HepG2 (cell line): ENCODE data around the gene GRPEL2. TPM values are rescaled to one million over a fixed set of nuclear protein-coding genes. Genes with fewer than 3 reads are reported as not detected.

ENCODE experiments used
- AGO1 ChIP-seq: fragments of 200-400 bp; formaldehyde crosslinking; IDR thresholded peaks from 2 replicates; pipeline ENCODE4 v1.6.1; 2017; ENCODE audit warnings: mild to moderate bottlenecking, low read depth, low read length, moderate library complexity; ENCODE audit not compliant: poor library complexity, severe bottlenecking
- ARNTL ChIP-seq: sonication (generic); formaldehyde crosslinking; IDR thresholded peaks from 2 replicates; pipeline ENCODE4 v1.4.0; 2020; ENCODE audit warnings: mild to moderate bottlenecking, missing genetic modification reagents
- ASH2L ChIP-seq: fragments of 300-600, 200-600 bp; sonication (generic); IDR thresholded peaks from 2 replicates; pipeline ENCODE4 v1.7.0; 2017; ENCODE audit warnings: low read depth, mild to moderate bottlenecking, moderate library complexity, mixed read lengths, low read length; ENCODE audit not compliant: insufficient read length
- CREB1 ChIP-seq, 2 experiments: fragments of 450-650 bp in 1 of 2; IDR thresholded peaks; 2 replicates each; pipeline ENCODE4 v1.6.1; 2016 to 2017; ENCODE audit warnings: control low read depth in 1 of 2, mild to moderate bottlenecking in 1 of 2, missing compliant biosample characterization in 1 of 2, missing genetic modification characterization in 1 of 2
- GLI4 ChIP-seq: sonication (generic); formaldehyde crosslinking; IDR thresholded peaks from 2 replicates; pipeline ENCODE4 v1.5.1; 2020; ENCODE audit warnings: missing genetic modification reagents, mild to moderate bottlenecking, moderate library complexity, borderline replicate concordance
- HNRNPLL ChIP-seq: fragments of 200-400 bp; formaldehyde crosslinking; IDR thresholded peaks from 2 replicates; pipeline ENCODE4 v1.6.1; 2017; ENCODE audit warnings: mild to moderate bottlenecking, low read depth, low read length; ENCODE audit not compliant: poor library complexity, severe bottlenecking
- MAZ ChIP-seq, 2 experiments: sonication (generic) in 1 of 2; formaldehyde crosslinking in 1 of 2; IDR thresholded peaks; 2 replicates each; pipeline versions ENCODE4 v1.5.0 to v1.6.1; 2012 to 2020; ENCODE audit warnings: low read depth in 2 of 2, mild to moderate bottlenecking in 2 of 2, borderline replicate concordance in 1 of 2, improper control_type of control experiment in 1 of 2, low read length in 1 of 2, missing genetic modification reagents in 1 of 2, moderate library complexity in 1 of 2
- SMAD9 ChIP-seq: sonication (generic); formaldehyde crosslinking; IDR thresholded peaks from 2 replicates; pipeline ENCODE4 v1.5.1; 2020; ENCODE audit warnings: mild to moderate bottlenecking, missing genetic modification reagents
- SP1 ChIP-seq, 2 experiments: fragments of 450-650 bp in 1 of 2; sonication (generic) in 1 of 2; formaldehyde crosslinking in 1 of 2; IDR thresholded peaks; 2 replicates each; pipeline versions ENCODE4 v1.4.0 to v1.6.1; 2016 to 2020; ENCODE audit warnings: missing genetic modification reagents in 1 of 2
- ZBTB40 ChIP-seq, 2 experiments: fragments of 450-650 bp in 1 of 2; sonication (generic) in 1 of 2; formaldehyde crosslinking in 1 of 2; IDR thresholded peaks; 2 replicates each; pipeline versions ENCODE4 v1.6.1 to v1.8.0; 2016 to 2022; ENCODE audit warnings: antibody characterized with exemption in 1 of 2, mild to moderate bottlenecking in 1 of 2, missing genetic modification reagents in 1 of 2
- ZEB1 ChIP-seq: IDR thresholded peaks from 2 replicates; pipeline ENCODE4 v1.6.1; 2012; ENCODE audit warnings: mild to moderate bottlenecking, low read depth, inconsistent platforms; ENCODE audit not compliant: insufficient replicate concordance
- ZMAT3 ChIP-seq: sonication (generic); formaldehyde crosslinking; conservative IDR thresholded peaks from 2 replicates; pipeline ENCODE4 v1.7.0; 2021; ENCODE audit warnings: missing genetic modification reagents
- ZNF639 ChIP-seq: conservative IDR thresholded peaks from 2 replicates; pipeline ENCODE4 v1.6.1; 2018; ENCODE audit warnings: missing genetic modification reagents
- ZNF792 ChIP-seq: IDR thresholded peaks from 2 replicates; pipeline ENCODE4 v1.6.1; 2016
- ZSCAN31 ChIP-seq: sonication (generic); formaldehyde crosslinking; IDR thresholded peaks from 2 replicates; pipeline ENCODE4 v1.5.0; 2020; ENCODE audit warnings: low read depth, mild to moderate bottlenecking, missing genetic modification reagents
- polyA plus RNA-seq, 8 experiments: library from polyadenylated mRNA; depleted of rRNA in 3 of 8; stranded (reverse) in 7 of 8; unstranded in 1 of 8; fragments of >200 nt; fragmentation: Illumina TruSeq in 4 of 8; extraction: Trizol in 4 of 8; gene quantifications; 2 replicates each; pipeline versions ENCODE4 v1.2.1 to v1.2.3, GENCODE V29; 2011 to 2016; ENCODE audit warnings: low read depth in 4 of 8, missing spikeins in 1 of 8, mixed read lengths in 1 of 8; ENCODE audit not compliant: insufficient read depth in 1 of 8
- total RNA-seq, 5 experiments: library from RNA; depleted of rRNA; stranded (reverse); fragments of >200 nt; fragmentation: Illumina TruSeq; extraction: Trizol; gene quantifications; 2 replicates each; pipeline ENCODE4 v1.2.3, GENCODE V29; 2016; ENCODE audit warnings: low read depth in 1 of 5

GRPEL2 gene
- total and polyA plus RNA-seq, 2 of the 13 experiments (the other 11 are each of a cell fraction or from before 2014, with no cell fraction given): 13.1 to 16.6 TPM

GRCh38 chr5:149357370-149358293, 12.3 kb downstream of the GRPEL2 start, which contains the start of gene PCYOX1L (continued):
- TF ChIP-seq ZBTB40 (IDR thresholded peaks at IDR 0.05): no peak
- peak; percentile 50; the same call in 1 of the 2 replicates for TF ChIP-seq ZBTB40 (CRISPR knock-in tag; IDR thresholded peaks at IDR 0.05)
- peak; percentile 69; the same call in 1 of the 2 replicates for TF ChIP-seq ZNF792
- peak; percentile 31 for TF ChIP-seq ASH2L
- no peak for TF ChIP-seq ZNF639 (CRISPR knock-in tag)
- TF ChIP-seq ZMAT3 (CRISPR knock-in tag): 0 out of 2 replicates have a peak, but pooled peaks have one; percentile 48
- 0 out of 2 replicates have a peak, but pooled peaks have one; percentile 33 for TF ChIP-seq ZSCAN31
- no peak for TF ChIP-seq GLI4 (CRISPR knock-in tag)
- peak; percentile 32 for TF ChIP-seq AGO1
- TF ChIP-seq SMAD9: no peak
- no peak for TF ChIP-seq SP1 (IDR thresholded peaks at IDR 0.05)
- TF ChIP-seq SP1 (CRISPR knock-in tag; IDR thresholded peaks at IDR 0.05): peak; percentile 57; the same call in 1 of the 2 replicates
- peak; percentile 47 for TF ChIP-seq HNRNPLL
- no peak for TF ChIP-seq MAZ (IDR thresholded peaks at IDR 0.05; ENCODE audit: borderline replicate concordance, low read depth, low read length)
- peak; percentile 74; the same call in 1 of the 2 replicates for TF ChIP-seq MAZ (CRISPR knock-in tag; IDR thresholded peaks at IDR 0.05; ENCODE audit: low read depth)
- TF ChIP-seq CREB1 (IDR thresholded peaks at IDR 0.05): 0 out of 2 replicates have a peak, but pooled peaks have one; percentile 34
- no peak for TF ChIP-seq CREB1 (CRISPR knock-in tag; IDR thresholded peaks at IDR 0.05)
- 0 out of 2 replicates have a peak, but pooled peaks have one; percentile 15 for TF ChIP-seq ARNTL (CRISPR knock-in tag)
- peak; percentile 95 for TF ChIP-seq ZEB1
